ENCODE measurements around the gene ABHD18.
A peak's percentile ranks its signal among the peaks of the same experiment; 100 is the strongest.

Gene ABHD18

GRCh38 chr4:127965062-127965802, at the start of gene ABHD18, which contains the start of gene MFSD8:
ABHD18 (plus strand) TSS chr4:127965406; CDS start chr4:127982956, 17,550 bp downstream.
MFSD8 (minus strand) TSS chr4:127965173; CDS start chr4:127965133, 40 bp downstream.
- Histone ChIP-seq H3K79me2 (ENCODE audit: insufficient read depth, low read length) (peaks cover 91% of the 10 kb centered on the region), H4K20me1 (ENCODE audit: insufficient read depth, low read length) (peaks cover 16% of the 10 kb centered on the region; the same call in 1 of the 2 replicates), H3K9me3 (ENCODE audit: insufficient read depth, low read length, severe bottlenecking) (no peaks in the 10 kb centered on the region)

GRCh38 chr4:127916512-127916911, 48.7 kb upstream of the ABHD18 start:
- H3K4me1 ChIP-seq (ENCODE audit: insufficient read depth, low read length): no peaks in the 10 kb centered on the region
- H3K27ac ChIP-seq (ENCODE audit: low read length): no peak overlapping the region
- no peaks in the 10 kb centered on the region for H3K27me3 ChIP-seq (ENCODE audit: insufficient read depth, low read length, poor library complexity)
- TF ChIP-seq EZH2 (IDR thresholded peaks at IDR 0.05; ENCODE audit: borderline replicate concordance, low read depth, low read length, severe bottlenecking) (no peak), CTCF (IDR thresholded peaks at IDR 0.05; ENCODE audit: borderline replicate concordance, extremely low read depth, low read length, poor library complexity, severe bottlenecking) (no peak)
- H2AFZ ChIP-seq (ENCODE audit: low read depth, low read length): no peak overlapping the region
- H4K20me1 ChIP-seq (ENCODE audit: insufficient read depth, low read length): no peaks in the 10 kb centered on the region
- no peak overlapping the region for H3K9ac ChIP-seq (ENCODE audit: low read depth, low read length)
- H3K4me3 ChIP-seq (ENCODE audit: low read depth in 1 of 2, low read length in 2 of 2): no peak overlapping the region
- H3K9me3 ChIP-seq (ENCODE audit: insufficient read depth, low read length, severe bottlenecking): no peaks in the 10 kb centered on the region
- H3K79me2 ChIP-seq (ENCODE audit: insufficient read depth, low read length): no peaks in the 10 kb centered on the region
- H3K4me2 ChIP-seq (ENCODE audit: insufficient read depth, low read length): no peak overlapping the region
- DNase-seq (no peak), ATAC-seq (ENCODE audit: insufficient read depth, low read depth) (no peak)
- H3K36me3 ChIP-seq (ENCODE audit: insufficient read depth, low read length): peaks cover 19% of the 10 kb centered on the region

More at GRCh38 chr4:127965062-127965802, at the start of gene ABHD18, which contains the start of gene MFSD8:
- no peaks in the 10 kb centered on the region for H3K27me3 ChIP-seq (ENCODE audit: insufficient read depth, low read length, poor library complexity)
- peak within 1 kb of the TSS; percentile 95 for H3K9ac ChIP-seq (ENCODE audit: low read depth, low read length)
- peak within 1 kb of the TSS; percentile 69 to 99 for H3K4me3 ChIP-seq (ENCODE audit: low read depth in 1 of 2, low read length in 2 of 2)
- peak within 1 kb of the TSS; percentile 94 for H2AFZ ChIP-seq (ENCODE audit: low read depth, low read length)
- peak within 1 kb of the TSS; percentile 92 for H3K27ac ChIP-seq (ENCODE audit: low read length)
- peak within 1 kb of the TSS; percentile 86 for H3K4me2 ChIP-seq (ENCODE audit: insufficient read depth, low read length)
- peak; percentile 18 for TF ChIP-seq CTCF (IDR thresholded peaks at IDR 0.05; ENCODE audit: borderline replicate concordance, extremely low read depth, low read length, poor library complexity, severe bottlenecking)
- TF ChIP-seq EZH2 (IDR thresholded peaks at IDR 0.05; ENCODE audit: borderline replicate concordance, low read depth, low read length, severe bottlenecking): no peak
- ATAC-seq (ENCODE audit: insufficient read depth, low read depth) (peak; percentile 91), DNase-seq (peak; percentile 99)
- H3K36me3 ChIP-seq (ENCODE audit: insufficient read depth, low read length): peaks cover 19% of the 10 kb centered on the region; the same call in 1 of the 2 replicates
- H3K4me1 ChIP-seq (ENCODE audit: insufficient read depth, low read length): peaks cover 38% of the 10 kb centered on the region

- Histone ChIP-seq H3K4me3 (ENCODE audit: low read depth in 1 of 2, low read length in 2 of 2) (no peak overlapping the region), H4K20me1 (ENCODE audit: insufficient read depth, low read length) (no peaks in the 10 kb centered on the region), H3K36me3 (ENCODE audit: insufficient read depth, low read length) (peaks cover 25% of the 10 kb centered on the region), H3K27me3 (ENCODE audit: insufficient read depth, low read length, poor library complexity) (no peaks in the 10 kb centered on the region), H3K4me1 (ENCODE audit: insufficient read depth, low read length) (no peaks in the 10 kb centered on the region), H3K9ac (ENCODE audit: low read depth, low read length) (no peak overlapping the region), H3K27ac (ENCODE audit: low read length) (no peak overlapping the region), H3K9me3 (ENCODE audit: insufficient read depth, low read length, severe bottlenecking) (no peaks in the 10 kb centered on the region), H3K4me2 (ENCODE audit: insufficient read depth, low read length) (no peak overlapping the region), H2AFZ (ENCODE audit: low read depth, low read length) (no peak overlapping the region), H3K79me2 (ENCODE audit: insufficient read depth, low read length) (no peaks in the 10 kb centered on the region)
- ATAC-seq (ENCODE audit: insufficient read depth, low read depth): no peak
- TF ChIP-seq CTCF (IDR thresholded peaks at IDR 0.05; ENCODE audit: borderline replicate concordance, extremely low read depth, low read length, poor library complexity, severe bottlenecking): no peak
- DNase-seq: no peak
Measured at GRCh38 chr4:127917151-127917550, 48.1 kb upstream of the ABHD18 start.
